ENCODE measurements around the gene CCDC142.

The CCDC142 gene

GRCh38 chr2:74507145-74507925 lies 24.5 kb upstream of the CCDC142 start, which contains the start of gene PCGF1:
Gene PCGF1, minus strand, starts transcription at chr2:74507695. Its CDS starts 27 bp downstream, at chr2:74507668.
- H3K4me3 Mint-ChIP-seq, result peak within 1 kb of the TSS; percentile 98 to 99
- H3K4me1 Mint-ChIP-seq, result peaks cover 43 to 65% of the 10 kb centered on the region in 2 donors
- peaks cover 38 to 49% of the 10 kb centered on the region in 2 donors for H3K27me3 Mint-ChIP-seq
- peaks cover 35 to 38% of the 10 kb centered on the region in 2 donors for H3K36me3 Mint-ChIP-seq
- peak; percentile 97 for DNase-seq
- H3K27ac Mint-ChIP-seq, result peak within 1 kb of the TSS; percentile 100
- peak; percentile 92 for ATAC-seq (replicated peaks)
- H3K9me3 Mint-ChIP-seq, result no peaks in the 10 kb centered on the region

DNA sequence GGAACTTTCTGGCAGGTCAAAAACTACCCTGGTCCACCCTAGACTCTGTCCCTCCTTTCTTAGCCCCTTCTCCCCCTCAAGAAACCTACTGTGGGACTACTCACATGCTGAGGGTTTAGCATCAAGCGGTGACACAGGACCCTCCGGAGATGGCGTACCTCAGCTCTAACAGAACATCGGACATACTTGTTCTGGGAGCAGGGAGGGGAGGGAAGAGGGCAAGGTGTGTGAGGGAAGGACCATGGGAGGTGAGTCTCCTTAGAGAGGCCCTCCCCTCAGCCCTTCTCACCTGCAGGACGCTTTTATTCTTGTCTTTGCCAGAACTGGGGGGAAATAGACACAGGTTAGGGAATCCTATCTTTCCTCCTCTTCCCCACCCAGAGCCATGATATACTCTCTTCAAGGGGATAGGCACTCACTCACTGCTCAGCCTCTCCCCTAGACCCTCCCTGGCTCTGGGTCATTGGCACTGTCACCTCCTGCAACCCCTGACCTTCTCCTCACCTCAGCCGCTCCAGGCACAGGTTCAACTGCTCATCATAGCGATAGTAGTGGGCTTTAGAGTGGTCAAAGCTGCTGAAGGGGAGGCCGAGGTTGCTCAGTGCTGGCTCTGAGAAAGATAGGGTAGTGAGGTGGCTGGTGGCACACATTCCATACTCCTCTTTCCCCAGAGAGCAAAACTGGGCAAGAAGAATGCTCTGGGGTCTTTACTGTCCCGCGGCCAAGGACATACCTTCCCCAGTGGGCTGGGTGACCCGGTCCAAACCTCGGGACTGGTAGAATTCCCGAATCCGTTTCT lies 22.8 kb upstream of the CCDC142 start:
- peaks cover 41 to 49% of the 10 kb centered on the region in 2 donors for H3K27me3 Mint-ChIP-seq
- H3K36me3 Mint-ChIP-seq, result peaks cover 38 to 39% of the 10 kb centered on the region in 2 donors
- H3K4me3 Mint-ChIP-seq, result peak overlapping the region; percentile 71 to 98
- H3K9me3 Mint-ChIP-seq, result no peaks in the 10 kb centered on the region
- peaks cover 49 to 76% of the 10 kb centered on the region in 2 donors for H3K4me1 Mint-ChIP-seq
- ATAC-seq (replicated peaks) (no peak), DNase-seq (no peak)
- no peak overlapping the region for H3K27ac Mint-ChIP-seq

DNA sequence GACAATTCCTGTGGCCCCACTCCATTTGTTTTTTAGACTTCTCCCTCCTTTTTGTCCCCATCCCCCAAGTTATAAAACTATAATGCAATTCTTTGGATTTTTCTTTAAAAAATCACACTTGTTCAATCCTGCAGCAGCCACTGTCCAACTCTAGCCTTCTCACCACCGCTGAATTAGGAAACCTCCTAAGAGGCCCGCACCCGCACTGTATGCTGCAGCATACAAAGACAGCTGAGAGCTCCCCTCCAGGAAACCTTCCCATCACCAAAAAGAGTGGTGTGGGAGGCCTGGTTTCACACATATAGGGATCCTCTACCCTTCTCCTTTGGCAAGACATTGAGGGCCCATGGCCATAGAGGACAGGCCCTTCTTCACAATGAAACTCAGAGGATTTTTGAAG lies 21.8 kb upstream of the CCDC142 start:
- Mint-ChIP-seq H3K27me3 (peaks cover 45 to 52% of the 10 kb centered on the region in 2 donors), H3K4me3 (peak overlapping the region; percentile 63 to 71), H3K9me3 (no peaks in the 10 kb centered on the region), H3K36me3 (peaks cover 39 to 44% of the 10 kb centered on the region in 2 donors), H3K27ac (peak overlapping the region; percentile 43), H3K4me1 (peaks cover 53 to 79% of the 10 kb centered on the region in 2 donors)
- ATAC-seq (replicated peaks) (no peak), DNase-seq (no peak)

GRCh38 chr2:74503506-74504475 lies 21.0 kb upstream of the CCDC142 start:
- H3K27ac Mint-ChIP-seq, result peak overlapping the region; percentile 86
- ATAC-seq (replicated peaks) (no peak), DNase-seq (no peak)
- peaks cover 58 to 85% of the 10 kb centered on the region in 2 donors for H3K4me1 Mint-ChIP-seq
- H3K4me3 Mint-ChIP-seq, result peak overlapping the region; percentile 80 to 88
- H3K36me3 Mint-ChIP-seq, result peaks cover 39 to 44% of the 10 kb centered on the region in 2 donors
- peaks cover 50 to 57% of the 10 kb centered on the region in 2 donors for H3K27me3 Mint-ChIP-seq
- H3K9me3 Mint-ChIP-seq, result no peaks in the 10 kb centered on the region

DNA sequence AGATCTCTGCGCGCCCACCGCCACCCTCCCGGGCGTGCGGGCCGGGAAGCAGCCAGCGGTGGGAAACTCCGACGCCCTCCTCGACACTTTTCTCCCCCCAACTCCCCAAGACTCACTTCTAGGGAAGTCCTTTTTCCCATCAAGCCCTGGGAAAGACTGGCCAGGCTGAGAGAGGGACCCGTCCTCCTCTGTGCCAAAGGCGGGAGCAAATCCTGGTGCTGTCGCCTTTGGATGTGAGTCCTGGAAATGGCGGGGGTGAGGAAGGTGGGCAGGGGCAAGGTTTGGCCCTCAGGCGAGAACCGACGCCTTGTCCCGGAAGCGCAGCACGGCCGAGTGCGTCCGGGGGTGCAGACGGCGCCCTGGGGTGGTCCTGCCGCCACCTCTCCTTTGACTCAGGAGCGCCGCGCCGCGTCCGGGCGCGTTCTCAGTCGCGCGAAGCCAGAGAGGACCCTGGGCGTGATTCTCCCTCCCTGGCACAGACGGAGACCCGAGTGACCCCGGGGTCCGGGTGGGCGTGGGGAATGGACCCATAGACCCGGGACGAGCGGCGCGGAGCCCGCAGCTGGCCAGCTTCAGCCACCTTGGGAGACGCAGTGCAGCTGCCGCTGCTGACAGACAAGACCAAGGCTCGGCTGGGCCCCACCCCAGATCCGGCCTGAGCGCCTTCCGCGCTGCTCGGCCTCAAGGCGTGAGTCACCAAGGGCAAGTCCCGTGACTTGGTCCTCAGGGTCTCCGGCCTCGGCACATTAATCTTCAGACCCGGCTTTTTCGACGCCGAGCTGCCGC lies 20.1 kb upstream of the CCDC142 start:
- peaks cover 39 to 44% of the 10 kb centered on the region in 2 donors for H3K36me3 Mint-ChIP-seq
- ATAC-seq (replicated peaks) (peak; percentile 45 to 48), DNase-seq (peak; percentile 59)
- H3K27ac Mint-ChIP-seq, result peak overlapping the region; percentile 86
- H3K4me1 Mint-ChIP-seq, result peaks cover 57 to 85% of the 10 kb centered on the region in 2 donors
- H3K9me3 Mint-ChIP-seq, result no peaks in the 10 kb centered on the region
- peak overlapping the region; percentile 80 to 88 for H3K4me3 Mint-ChIP-seq
- H3K27me3 Mint-ChIP-seq, result peaks cover 58 to 66% of the 10 kb centered on the region in 2 donors

DNA sequence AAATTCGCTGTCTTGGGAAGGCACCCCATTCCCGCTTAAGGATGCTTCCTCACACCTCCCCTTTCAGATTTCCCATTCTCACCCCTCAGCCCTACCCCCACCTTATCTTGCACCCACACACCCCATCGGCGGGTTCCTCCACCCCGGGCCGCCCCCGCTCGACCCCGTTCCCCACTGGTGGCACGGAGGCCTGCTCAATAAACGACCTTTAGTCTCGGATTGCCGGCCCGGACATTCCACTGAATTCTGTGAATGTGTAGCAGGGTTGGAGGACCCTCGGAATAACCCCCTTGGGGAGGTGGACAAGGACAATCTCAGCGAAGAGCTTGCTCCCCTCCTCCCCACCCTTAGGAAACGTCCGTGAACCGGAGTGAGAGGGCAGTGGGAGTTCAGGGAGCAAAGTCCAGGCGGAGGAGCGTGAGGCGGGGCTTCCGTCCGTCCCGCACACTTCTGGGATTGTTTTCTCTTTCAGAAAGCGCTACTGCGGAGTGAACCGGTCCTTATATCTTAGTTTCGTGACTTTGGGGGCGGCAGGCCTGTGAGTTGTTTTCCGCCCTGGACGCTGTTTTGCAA lies 19.4 kb upstream of the CCDC142 start:
- H3K4me1 Mint-ChIP-seq, result peaks cover 58 to 88% of the 10 kb centered on the region in 2 donors
- no peak for ATAC-seq (replicated peaks)
- H3K4me3 Mint-ChIP-seq, result peak overlapping the region; percentile 80 to 88
- DNase-seq, result no peak
- no peaks in the 10 kb centered on the region for H3K9me3 Mint-ChIP-seq
- H3K27ac Mint-ChIP-seq, result no peak overlapping the region
- H3K36me3 Mint-ChIP-seq, result peaks cover 35 to 41% of the 10 kb centered on the region in 2 donors
- peaks cover 59 to 71% of the 10 kb centered on the region in 2 donors for H3K27me3 Mint-ChIP-seq

DNA sequence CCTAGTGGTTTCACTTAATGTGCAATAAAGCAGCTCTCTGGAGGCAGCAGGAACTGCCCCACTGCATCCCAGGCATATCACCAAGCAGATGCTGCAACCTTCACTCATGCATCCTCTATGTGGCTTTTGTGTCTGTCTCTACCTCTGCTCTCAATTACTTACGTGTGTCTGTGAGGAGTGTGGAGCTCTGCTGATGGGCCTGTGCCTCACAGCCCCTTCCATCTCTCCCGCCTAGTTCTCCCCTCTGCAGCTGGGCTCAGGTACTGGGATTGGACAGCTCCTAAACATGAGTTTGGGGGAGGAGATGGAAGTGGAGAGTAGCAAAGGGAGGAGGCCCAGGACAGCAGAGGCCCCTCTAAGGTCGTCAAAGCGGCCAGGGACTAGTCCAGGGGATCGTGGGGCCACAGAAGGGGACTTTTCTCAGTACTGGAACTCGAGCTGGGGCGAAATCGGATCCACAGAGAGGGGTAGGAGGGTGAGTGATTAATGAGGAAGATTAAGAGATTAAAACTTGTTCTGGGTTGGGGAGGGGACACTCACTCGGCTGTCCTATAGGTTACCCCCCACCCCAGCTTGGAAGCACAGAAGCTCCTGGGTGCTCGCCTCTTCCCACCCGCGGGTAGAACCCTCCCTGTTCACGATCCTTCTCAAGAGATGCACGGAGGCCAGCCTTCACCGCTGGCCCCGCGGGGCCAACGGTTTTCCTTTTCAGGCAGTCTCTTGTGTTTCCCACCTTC lies 18.7 kb upstream of the CCDC142 start:
- no peak for DNase-seq
- Mint-ChIP-seq H3K27me3 (peaks cover 59 to 71% of the 10 kb centered on the region in 2 donors), H3K4me3 (peak overlapping the region; percentile 80 to 88), H3K27ac (no peak overlapping the region), H3K9me3 (no peaks in the 10 kb centered on the region), H3K36me3 (peaks cover 29 to 35% of the 10 kb centered on the region in 2 donors), H3K4me1 (peaks cover 51 to 80% of the 10 kb centered on the region in 2 donors)
- ATAC-seq (replicated peaks), result no peak

DNA sequence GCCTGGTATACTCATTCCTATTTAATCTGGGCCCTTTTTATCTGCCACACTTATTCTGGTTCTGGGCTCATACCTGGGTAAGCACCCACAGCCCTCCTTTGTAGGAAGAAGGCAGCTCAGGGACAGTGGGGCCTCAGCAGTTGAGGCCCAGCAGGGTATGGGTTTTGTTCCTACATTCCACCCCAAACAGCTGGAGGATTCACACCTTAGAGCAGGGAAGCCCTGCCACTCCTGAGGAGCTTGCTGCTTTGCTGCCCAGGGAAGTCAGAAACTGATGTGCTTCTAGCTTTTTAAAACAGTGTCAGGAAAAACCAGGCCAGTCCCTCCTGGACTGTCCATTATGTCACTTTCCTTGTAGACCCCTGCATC lies 17.8 kb upstream of the CCDC142 start:
- no peak overlapping the region for H3K4me3 Mint-ChIP-seq
- DNase-seq (no peak), ATAC-seq (replicated peaks) (no peak)
- H3K27ac Mint-ChIP-seq, result no peak overlapping the region
- peaks cover 47 to 73% of the 10 kb centered on the region in 2 donors for H3K4me1 Mint-ChIP-seq
- peaks cover 25 to 31% of the 10 kb centered on the region in 2 donors for H3K36me3 Mint-ChIP-seq
- H3K27me3 Mint-ChIP-seq, result peaks cover 59 to 71% of the 10 kb centered on the region in 2 donors
- no peaks in the 10 kb centered on the region for H3K9me3 Mint-ChIP-seq

DNA sequence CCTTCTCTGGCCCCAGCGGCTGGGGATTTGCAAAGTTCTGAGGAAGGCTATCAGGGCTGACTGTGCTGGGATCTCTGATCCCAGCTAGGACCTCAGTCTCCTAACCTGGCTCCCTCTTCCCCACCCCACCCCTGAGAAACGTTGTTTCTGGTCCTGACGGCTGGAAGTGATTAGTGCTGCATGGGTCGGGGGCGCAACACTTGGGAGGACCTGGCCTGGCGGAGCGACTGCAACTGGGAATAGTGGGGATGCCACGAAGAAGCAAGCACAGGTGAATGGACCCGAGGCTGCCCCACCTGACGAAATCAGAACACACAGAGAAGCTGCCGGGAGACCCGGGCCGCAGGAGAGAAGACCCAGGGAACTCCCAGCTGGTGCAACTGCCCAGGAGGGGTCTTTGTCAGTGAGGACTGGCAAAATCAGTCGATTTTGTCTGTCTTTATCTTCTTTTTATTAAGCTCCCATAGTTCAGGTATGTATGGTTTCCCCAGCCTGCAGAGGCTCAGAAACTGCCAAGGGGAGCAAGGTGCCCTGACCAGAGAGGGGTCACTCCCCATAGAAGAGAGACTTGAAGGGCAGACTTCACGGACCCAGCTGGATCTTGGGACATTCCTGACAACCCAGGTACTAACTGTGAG lies 17.3 kb upstream of the CCDC142 start:
- Mint-ChIP-seq H3K27me3 (peaks cover 56 to 69% of the 10 kb centered on the region in 2 donors), H3K27ac (peak overlapping the region; percentile 51), H3K4me3 (peak overlapping the region in 1 of 2 donors; percentile 74), H3K36me3 (peaks cover 20 to 26% of the 10 kb centered on the region in 2 donors), H3K9me3 (no peaks in the 10 kb centered on the region), H3K4me1 (peaks cover 42 to 68% of the 10 kb centered on the region in 2 donors)
- ATAC-seq (replicated peaks) (no peak), DNase-seq (no peak)

GRCh38 chr2:74499267-74499939 lies 16.6 kb upstream of the CCDC142 start, which contains the start of gene LBX2:
Gene LBX2, minus strand, starts transcription at chr2:74499603. Its CDS starts 66 bp downstream, at chr2:74499537.
- Mint-ChIP-seq H3K27me3 (peaks cover 50 to 63% of the 10 kb centered on the region in 2 donors), H3K27ac (peak within 1 kb of the TSS; percentile 70), H3K4me1 (peaks cover 36 to 61% of the 10 kb centered on the region in 2 donors), H3K9me3 (no peaks in the 10 kb centered on the region), H3K36me3 (peaks cover 15 to 21% of the 10 kb centered on the region in 2 donors), H3K4me3 (peak within 1 kb of the TSS; percentile 74 to 76)
- DNase-seq (no peak), ATAC-seq (replicated peaks) (peak; percentile 30 to 31)

- peaks cover 43 to 56% of the 10 kb centered on the region in 2 donors for H3K27me3 Mint-ChIP-seq
- H3K9me3 Mint-ChIP-seq, result no peaks in the 10 kb centered on the region
- DNase-seq, result no peak
- H3K36me3 Mint-ChIP-seq, result peaks cover 16 to 23% of the 10 kb centered on the region in 2 donors
- peaks cover 33 to 59% of the 10 kb centered on the region in 2 donors for H3K4me1 Mint-ChIP-seq
- peak overlapping the region; percentile 74 to 76 for H3K4me3 Mint-ChIP-seq
- H3K27ac Mint-ChIP-seq, result peak overlapping the region; percentile 70
- ATAC-seq (replicated peaks), result peak; percentile 31 to 46
These were observed 15.9 kb upstream of the CCDC142 start for GRCh38 chr2:74498500-74499266.

Data from stimulated activated naive B cell treated with anti-CD40 and anti-IgM and Interleukin-4, amounts not matched to agents 10 μg/mL and 1 μg/mL and 100 μg/mL, for 72 hours (primary cell).